Stimulated activated CD8-positive, alpha-beta memory T cell treated with anti-CD3 and anti-CD28 coated beads, Interleukin-15, amount 100 ng/mL, for 1 hour (primary cell): ENCODE measurements around the gene ZNF576.
"Not testable (repeated sequence)": the region's sequence is repeated elsewhere in the genome, so short reads cannot be mapped to it uniquely, and the experiment has no call there.

Experiments used
- DNase-seq: peaks from one replicate; pipeline ENCODE4 v3.0.0-alpha.2; 2020; ENCODE audit warnings: low read depth

The ZNF576 gene

DNA sequence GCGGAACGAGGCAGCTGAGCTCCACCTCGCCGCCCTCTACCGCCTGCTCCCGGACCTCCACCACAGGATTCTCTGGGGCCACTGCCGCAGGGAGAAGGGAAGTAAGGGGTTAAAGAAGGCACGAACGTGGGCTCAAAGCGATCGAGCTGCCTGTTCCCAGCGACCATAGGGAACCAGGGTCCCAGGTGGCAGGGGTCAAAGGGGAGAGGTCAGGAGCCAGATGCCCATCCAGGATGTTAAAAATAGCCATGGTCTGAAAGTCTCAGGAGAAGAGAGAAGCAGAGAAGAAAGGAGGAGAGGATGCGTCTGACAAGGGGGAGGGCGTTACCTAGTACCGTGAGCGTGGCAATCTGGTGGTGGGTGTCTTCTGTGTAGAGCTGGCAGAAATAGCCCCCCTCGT, 30.4 kb downstream of the ZNF576 start:
- DNase-seq, result no peak

DNA sequence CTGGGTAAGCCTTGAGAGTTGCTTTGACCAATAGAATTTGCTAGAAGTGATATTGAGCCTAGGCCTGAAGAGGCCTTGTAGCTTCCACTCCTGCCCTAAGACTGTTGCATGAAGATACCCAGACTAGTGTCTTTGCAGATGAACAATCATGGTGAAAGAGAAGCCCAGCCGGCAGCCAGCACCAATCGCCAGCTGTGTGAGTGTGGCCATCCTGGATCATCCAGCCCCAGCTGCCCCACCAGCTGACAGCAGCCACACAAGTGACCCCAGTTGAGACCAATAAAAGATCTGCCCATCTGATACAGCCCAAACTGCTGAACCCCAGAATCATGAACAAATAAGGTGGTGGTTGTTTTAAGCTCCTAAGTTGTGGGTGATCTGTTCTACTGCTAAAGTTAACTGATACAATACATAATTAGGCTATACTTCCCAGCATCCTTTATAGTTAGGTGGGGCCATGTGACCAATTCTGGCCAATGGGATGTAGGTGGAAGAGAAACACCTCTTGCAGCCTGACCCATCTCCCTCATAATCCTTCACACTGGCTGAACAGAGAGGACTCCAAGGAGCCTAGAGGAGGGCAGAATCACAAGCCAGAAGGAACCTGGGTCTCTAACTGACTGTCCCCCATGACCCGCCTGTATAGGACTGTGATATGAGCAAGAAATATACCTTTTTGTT, 32.4 kb downstream of the ZNF576 start:
- no peak for DNase-seq

DNA sequence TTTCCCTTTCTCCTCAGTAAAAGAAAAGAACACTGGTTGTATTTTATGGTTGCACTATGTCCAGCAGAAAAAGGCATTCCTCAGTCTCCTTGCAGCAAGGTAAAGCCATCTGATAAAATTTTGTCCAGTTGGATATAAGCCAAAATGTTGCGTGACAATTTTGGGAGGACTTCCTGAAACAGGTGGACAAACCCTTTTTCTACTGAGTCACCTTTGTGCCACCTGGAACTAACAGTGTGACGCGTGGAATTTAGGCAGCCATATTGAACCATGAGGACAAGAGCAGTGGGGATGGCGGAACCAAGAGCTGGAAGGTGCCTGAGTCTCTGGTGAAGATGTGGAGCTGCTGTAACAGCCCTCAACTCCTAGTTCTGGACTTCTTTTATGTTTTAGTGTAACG, 35.1 kb downstream of the ZNF576 start:
- DNase-seq, result no peak

DNA sequence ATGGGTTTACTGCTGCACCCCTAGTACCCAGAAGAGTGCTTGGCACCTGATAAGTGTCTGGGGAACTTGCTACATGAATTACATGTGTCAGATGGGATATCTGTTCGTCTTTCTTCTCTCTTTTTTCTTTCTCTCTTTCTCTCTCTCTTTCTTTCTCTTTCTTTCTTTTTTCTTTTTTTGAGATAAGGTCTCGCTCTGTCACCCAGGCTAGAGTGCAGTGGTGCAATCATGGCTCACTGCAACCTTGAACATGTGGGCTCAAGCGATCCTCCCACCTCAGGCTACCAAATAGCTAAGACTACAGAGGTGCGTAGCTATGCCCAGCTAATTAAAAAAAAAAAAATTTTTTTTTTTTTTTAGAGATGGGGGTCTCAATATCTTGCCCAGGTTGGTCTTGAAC, 37.1 kb downstream of the ZNF576 start:
- no peak for DNase-seq

DNA sequence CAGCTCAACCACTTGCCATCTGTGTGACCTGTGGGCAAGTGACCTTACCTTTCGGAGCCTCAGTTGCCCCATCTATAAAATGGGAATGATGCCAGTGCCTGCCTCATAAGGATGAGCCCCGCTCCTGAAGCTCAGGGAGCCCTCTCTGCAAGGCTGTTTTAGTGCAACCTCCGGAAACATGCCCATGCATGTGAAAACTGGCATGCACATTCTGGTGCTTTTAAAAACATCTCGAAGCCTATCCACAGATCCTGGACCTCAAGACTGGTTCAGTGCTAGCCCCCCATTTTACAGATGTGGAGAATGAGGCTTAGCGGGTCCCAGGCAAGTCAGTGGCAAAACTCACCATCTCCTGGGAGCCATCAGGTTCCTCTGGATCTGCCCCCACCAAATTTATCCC, 37.7 kb downstream of the ZNF576 start:
- DNase-seq, result no peak

DNA sequence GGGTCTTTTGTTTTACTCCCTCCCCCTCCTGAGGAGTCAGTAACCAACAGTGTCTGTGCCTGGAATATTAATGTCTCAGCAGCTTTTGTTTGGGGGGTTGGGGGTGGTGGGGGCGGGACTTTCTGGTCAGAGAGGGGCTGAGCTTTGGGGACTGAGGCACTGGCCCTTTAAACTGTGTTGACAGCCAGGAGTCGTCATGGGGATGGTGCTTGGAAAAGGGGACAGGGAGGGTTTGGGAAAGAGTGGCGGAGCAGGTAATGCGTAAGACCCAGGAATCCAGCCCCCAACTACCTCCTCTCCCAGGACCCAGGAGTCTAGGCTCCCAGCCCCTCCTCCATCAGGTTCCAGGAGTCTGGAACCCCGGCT, 38.1 kb downstream of the ZNF576 start:
- DNase-seq, result no peak

DNA sequence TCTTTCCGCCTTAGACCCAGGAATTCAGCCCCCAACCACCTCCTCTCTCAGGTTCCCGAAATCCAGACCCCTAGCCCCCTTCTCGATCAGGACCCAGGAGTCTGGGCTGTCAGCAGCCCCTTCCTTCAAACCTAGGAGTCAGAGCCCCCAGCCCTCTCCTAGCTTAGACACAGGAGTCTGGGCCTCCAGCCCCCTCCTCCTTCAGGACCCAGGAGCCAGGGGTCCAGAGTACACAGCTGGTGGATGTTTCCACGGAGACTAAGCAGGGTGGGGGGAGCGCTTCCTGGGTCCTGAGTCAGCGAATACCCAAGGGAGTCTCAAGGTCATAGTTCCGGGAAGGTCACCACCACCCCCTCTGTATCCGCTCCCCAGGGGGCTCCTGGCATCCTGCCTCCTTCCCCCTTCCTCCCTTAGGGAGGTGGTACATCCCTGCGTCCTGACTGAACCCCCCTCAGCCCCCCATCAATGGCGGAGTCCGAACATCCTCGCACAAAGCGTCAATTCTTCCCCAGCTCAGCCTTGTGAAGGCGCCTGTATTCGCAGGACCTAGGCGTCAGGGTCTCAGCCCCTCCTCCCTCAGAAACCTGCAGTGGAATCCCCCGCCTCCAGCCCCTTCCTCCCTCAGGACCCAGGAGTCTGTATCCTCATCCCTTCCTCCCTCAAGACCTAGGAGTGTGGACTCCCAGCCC, 38.6 kb downstream of the ZNF576 start:
- no peak for DNase-seq

DNA sequence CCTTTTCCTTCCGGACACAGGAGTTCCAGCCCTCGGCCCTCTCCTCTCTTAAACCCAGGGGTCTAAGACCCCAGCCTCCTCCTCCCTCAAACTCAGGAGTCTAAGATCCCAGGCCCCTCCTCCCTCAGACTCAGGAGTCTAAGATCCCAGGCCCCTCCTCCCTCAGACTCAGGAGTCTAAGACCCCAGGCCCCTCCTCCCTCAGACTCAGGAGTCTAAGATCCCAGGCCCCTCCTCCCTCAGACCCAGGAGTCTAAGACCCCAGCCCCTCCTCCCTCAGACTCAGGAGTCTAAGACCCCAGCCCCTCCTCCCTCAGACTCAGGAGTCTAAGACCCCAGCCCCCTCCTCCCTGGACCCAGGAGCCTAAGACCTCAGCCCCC, 39.2 kb downstream of the ZNF576 start:
- not testable (repeated sequence) for DNase-seq

DNA sequence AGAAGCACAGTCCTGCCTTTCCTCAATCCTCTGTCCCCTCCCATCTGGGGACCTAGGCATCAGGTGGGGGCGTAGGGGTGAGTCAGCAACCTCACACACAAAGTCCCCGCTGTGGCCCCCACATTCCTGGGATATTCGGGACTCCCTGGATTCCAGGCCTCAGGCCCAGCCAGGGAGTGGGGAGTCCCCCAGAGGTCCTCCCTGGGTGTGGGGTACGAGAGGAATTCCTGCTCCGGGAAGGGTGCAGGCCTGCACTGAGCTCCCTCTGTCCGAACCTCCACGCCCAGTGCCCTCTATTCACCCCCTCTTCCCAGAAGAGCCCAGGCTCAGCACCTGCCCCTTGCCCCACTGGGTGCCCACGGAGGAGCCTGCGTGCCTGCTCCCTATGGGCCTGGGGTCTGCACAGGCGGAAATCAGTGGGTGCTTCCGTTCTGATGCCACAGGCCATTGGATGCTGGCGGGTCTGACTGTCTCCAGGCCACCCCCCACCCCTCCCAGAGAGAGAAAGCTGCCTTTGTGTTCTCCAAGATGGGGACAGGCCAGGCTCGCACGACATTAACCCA, 39.8 kb downstream of the ZNF576 start:
- no peak for DNase-seq

DNA sequence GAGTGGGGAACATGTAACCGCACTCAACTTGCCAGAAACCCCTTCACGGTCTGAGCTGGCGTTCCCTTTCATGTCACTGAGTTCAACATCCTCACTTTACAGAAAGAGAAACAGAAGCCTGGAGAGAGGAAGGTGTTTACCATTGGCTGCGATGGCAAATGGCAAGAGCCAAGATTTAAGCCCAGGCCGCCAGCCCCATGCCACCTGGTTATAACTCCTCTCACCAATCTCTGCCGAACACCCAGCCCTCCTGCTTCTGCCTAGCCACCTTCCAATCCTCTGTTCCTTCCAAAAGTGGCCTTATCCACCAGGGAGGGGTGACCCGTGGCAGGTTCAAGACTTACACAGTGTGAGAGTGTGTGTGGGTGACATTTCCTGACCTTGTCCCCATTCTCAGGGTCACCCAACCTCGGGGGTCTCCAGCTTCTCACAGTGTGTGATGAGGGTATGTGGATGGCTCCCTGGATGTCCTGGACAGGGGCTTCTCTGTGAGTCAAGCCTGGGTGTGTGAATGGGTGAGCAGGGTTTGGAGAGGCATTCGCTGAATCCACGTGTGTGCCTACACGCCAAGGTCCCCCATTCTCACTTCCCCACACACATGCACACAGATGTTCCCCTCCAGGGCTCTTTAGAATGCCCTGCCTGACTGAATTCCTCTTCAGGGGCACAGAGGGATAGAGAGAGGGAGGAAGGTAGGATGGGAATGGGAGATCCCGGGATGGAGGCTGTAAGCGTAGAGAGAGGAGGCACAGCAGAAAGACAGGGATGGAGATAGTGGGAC, 42.0 kb downstream of the ZNF576 start:
- no peak for DNase-seq

DNA sequence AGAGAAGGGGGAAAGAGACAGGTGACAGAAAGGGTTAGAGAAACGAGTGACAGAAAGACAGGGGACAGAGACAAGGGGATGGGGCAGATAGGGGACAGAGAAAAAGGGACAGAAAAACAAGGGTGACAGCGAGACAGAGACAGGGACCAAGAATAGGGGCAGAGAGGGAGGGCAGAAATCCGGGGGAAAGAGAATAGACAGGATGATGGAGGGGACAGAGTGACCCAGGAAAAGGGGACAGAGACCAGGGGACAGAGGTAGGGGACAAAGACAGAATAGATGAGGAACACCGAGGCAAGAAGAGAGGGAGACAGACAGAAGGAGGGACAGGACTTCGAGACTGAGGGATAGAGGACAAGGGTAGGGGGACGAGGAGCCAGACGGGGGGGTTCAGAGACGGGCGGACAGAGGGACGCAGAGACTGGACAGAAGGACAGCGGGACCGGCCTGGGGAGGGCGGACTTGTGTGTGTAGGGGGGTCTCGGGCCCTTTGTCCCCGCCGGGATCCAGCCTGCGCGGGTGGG, 42.7 kb downstream of the ZNF576 start:
- no peak for DNase-seq

DNA sequence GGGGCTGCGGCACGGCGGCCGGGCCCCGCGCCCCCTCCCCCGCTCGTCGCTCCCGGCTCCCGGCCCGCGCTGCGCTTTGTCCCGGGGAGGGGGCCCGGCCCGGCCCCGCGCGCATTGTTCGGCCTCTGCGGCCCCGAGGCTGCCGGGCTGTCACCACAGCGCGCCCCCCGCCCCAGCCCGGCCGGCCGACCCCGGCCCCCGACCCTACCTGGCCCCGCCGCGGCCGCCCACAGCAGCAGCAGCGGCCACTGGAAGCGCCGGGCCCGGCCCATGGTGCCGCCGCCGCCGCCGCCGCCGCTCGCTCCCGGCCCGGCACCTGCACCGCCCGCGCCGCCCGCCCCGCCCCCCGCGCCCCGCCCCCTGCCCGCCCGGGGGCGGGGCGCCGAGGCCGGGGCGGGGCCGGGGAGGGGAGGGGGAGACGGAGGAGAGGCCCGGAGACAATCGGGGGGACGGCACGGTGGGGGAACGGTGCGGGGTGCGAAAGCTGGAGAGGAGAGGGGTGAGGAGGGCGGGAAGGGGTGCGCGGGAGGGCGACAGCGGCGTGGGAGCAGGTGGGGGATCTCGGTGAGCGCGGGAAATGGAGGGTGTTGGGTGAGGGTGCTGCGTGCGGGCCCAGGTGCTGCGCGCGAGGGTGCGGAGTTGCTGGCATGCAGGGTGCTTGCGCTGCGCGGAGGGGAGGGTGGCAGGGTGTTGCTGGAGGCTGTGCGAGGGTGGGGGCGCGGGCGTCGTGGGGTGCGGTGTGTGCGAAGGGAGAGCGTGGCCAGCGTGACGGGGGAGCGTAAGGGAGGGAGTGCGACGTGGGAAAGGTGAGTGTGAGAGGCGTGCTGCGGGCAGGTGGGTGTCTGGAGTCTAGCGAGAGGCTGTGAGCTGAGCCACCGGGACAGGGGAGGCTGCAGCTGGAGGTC, 43.4 kb downstream of the ZNF576 start, which contains the start of gene CADM4:
Gene CADM4, minus strand, starts transcription at position 332 of the 905 bp plus-strand sequence. Its CDS starts 60 bp downstream, at position 272.
- no peak for DNase-seq

DNA sequence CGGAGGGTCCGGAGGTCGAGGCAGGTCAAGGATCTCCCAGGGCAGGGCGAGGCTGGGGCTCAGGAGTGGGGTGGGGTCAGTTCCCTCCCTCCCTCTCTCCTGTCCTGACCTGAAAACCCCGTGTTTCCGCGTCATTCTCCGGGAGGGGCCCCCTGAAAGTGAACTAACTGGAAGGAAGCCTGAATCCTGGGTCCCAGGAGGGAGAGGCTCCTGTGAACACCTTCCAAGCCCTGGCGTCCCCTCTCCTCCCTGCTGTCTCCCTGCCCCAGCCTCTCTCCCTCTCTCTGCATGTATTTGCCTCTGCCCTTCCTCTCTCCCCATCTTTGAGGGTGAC, 44.0 kb downstream of the ZNF576 start:
- DNase-seq, result no peak

DNA sequence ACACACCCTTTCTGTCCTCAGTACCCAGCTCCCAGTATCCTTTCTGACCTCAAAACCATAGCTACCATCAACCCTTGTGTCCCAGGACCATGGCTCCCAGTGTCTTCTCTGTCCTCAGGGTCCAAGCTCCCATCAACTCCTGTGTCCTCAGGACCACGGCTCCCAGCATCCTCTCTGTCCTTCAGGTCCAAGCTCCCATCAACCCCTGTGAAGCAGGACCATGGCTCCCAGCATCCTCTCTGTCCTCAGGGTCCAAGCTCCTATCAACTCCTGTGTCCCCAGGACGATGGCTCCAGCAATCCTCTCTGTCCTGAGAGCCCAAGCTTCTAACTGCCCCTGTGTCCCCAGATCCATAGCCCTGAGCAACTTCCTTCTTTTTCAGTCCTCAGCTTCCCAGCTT, 44.9 kb downstream of the ZNF576 start:
- no peak for DNase-seq

DNA sequence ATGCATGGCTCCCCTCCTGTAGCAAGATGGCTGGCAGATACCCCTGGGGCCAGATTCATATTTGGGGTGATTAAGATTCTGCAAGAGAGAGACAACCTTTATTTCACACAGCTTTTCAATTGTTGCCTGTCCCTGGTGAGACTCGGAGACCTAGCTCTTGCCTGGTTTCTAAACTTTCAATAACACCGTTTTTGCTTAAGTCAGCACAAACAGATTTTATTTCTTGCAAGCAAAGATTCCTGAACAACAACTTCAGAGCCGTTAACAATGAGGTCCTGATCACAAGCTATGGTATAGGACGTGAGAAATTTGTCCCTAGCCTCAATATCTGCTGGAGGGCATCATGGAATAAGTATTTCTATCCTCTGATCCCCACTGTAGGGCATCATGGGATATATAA, 46.1 kb downstream of the ZNF576 start:
- no peak for DNase-seq

DNA sequence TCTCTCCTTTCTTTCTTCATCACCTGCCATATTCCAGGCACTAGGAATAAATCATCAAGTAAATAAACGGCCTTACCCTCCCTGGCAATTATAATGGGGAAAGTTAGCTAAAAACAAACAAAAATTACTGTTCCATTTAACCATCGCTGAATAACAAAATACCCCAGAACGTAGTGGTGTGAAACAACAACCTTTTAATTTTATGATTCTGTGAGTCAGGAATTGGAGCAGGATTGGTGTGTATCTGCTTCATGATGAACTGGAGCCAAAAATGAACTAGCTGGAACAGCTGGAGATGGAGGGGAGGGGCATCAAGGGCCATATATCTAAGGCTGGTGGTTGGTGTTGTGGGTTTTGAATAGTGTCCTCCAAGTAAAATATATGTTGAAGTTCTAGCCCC, 46.9 kb downstream of the ZNF576 start:
- no peak for DNase-seq

DNA sequence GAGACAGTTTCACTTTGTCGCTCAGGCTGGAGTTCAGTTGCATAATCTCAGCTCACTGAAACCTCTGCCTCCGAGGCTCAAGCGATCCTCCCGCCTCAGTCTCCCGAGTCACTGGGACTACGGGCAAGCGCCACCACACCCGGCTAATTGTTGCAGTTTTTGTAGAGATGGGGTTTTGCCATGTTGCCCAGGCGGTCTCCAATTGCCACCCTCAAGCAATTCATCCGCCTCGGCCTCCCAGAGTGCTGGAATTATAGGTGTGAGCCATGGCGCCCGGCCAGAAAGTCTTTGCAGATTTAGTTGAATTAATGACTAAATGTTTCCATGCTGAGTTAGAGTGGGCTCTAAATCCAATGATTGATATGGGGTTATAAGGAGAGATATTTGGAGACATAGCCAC, 47.8 kb downstream of the ZNF576 start:
- DNase-seq, result no peak

DNA sequence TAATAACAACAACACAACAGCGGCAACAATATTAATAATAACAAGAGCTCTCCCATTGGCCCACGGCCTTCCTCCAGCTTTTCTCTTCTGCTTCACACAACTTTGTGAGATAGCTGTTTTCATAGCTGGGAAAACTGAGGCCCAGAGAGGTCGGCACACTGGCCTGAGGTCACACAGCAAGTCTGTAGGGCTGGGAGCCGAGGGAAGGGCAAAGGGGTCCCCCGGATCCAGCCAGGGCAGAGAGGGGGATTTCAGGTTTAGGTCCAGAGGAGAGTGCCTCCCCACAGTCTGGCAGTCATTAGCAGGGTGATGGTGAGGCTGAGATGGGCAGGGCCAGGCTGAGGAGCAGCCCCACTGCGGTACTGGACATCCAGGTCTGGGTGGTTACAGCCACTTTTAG, 52.2 kb downstream of the ZNF576 start:
- DNase-seq, result no peak

DNA sequence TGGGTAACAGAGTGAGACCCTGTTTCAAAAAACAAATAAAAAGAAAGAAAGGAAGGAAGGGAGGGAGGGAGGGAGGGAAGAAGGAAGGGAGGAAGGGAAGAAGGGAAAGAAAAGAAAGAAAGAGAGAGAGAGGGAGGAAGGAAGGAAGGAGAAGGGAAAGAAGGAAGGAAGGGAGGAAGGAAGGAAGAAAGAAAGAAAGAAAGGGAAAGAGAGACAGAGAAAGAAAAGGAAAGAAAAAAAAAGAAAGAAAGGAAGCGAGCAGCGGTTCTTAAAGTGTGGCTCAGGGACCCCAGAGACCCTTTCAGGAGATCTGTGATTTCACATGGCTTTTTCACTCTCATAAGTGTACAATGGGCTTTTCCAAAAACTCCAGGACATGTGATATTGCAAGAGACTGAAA, 53.1 kb downstream of the ZNF576 start:
- DNase-seq, result no peak

DNA sequence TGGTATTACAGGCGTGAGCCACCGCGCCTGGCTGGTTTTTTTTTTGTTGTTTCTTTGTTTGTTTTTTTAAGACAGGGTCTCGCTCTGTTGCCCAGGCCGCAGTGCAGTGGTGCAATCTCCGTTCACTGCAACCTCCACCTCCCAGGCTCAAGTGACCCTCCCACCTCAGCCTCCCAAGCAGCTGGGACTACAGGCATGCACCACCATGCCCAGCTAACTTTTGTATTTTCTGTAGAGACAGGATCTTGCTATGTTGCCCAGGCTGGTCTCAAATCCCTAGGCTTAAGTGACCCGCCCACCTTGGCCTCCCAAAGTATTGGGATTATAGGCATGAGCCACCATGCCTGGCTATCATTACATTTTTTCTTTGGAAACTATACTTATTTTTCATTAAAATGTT, 53.9 kb downstream of the ZNF576 start:
- not testable (repeated sequence) for DNase-seq
